GM19397 (cell line): ENCODE data around the gene APOA4.
A peak's percentile ranks its signal among the peaks of the same experiment; 100 is the strongest.

ENCODE experiments used
- ATAC-seq: cut with Tn5 transposase; IDR thresholded peaks from one replicate; pipeline ENCODE4 v1.9.1; 2021; ENCODE audit warnings: mild to moderate bottlenecking, moderate library complexity; ENCODE audit not compliant: unreplicated experiment

Gene APOA4

GRCh38 chr11:116823031-116823843, at the start of gene APOA4:
TSS of gene APOA4 (minus strand) at chr11:116823304. CDS start at chr11:116823191, 113 bp downstream.
- no peak for ATAC-seq

- no peak for ATAC-seq
Observed at GRCh38 chr11:116871248-116871647, 48.1 kb upstream of the APOA4 start.

DNA sequence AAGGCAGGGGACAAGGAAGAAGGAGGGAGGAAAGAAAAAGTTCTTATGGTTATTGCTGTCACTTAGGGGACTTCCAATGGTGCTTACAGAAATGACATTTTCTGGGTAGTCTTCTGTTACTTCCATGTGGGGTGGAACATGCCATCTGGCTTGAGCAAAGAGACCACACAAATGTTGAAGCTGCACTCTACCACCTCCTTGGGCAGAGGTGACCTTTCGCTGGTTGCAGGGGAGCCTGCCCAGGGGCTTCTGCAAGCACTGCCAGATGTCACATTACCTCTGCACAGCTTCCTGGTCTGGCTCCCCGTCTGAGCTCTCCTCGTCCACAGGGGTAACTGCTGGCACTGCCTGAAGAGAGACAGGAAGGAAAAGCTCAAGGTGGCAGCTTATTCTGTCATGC, 47.0 kb upstream of the APOA4 start:
- ATAC-seq = no peak

DNA sequence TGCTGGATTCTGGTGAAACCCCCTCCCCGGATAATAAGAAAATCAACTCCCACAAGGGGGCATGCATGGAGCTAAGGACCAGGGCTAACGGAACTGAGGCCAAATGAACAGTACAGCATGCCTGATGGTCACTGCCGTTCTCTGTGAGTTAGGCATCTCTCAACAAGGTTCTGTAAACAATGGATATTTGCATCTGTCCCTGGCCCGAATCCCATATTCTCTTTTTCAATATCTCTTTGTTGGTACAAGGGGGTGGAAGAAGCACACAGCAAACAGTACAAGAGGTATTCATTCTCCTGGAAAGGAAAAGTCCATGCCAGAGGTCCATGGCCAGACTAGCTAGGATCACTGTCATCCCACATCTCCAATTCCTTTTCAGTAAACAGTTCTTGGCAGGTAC, 46.5 kb upstream of the APOA4 start:
- ATAC-seq = no peak

DNA sequence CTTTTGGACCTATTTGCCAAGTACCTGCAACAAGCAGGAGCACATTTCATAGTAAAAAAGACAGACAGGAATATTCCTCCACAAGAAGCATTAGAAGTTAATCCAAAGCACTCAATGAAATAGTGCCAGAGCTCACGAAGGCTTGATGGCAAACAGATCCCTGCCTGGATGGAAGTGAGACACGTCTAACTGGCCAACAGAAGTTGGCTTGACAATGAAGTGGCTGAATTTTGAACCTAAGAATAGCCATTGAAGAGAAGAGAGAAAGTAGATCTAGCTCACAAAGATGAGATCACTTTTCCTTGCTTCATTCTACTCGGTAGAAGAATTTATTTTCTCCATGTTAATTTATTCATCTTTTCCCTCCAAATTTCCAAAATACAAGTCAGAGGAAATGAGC, 45.0 kb upstream of the APOA4 start:
- ATAC-seq = no peak

DNA sequence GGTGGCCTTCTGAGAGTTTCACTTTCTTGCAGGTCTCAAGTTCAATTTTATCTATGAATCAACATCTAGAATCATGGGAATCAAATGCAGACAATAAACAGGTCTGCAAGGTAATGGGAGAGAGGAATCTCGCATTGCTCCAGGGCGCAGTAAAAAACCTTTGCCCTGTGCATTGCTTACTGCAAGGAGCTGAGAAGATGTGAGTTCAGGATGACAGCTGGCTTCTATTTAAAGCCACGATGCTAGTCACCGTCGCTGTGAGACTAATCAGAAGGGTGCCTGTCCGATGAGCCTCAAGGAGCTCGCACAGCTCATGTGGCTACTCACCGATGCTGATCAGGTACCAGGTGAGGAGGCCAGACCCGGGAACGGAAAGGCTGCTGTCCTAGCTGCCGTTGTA, 44.5 kb upstream of the APOA4 start:
- ATAC-seq = no peak

- ATAC-seq = no peak
Observed at GRCh38 chr11:116866804-116867455, 43.8 kb upstream of the APOA4 start.

GRCh38 chr11:116865696-116866095, 42.6 kb upstream of the APOA4 start:
- no peak for ATAC-seq

GRCh38 chr11:116864531-116864930, 41.4 kb upstream of the APOA4 start:
- no peak for ATAC-seq

- no peak for ATAC-seq
Observed at GRCh38 chr11:116862951-116863350, 39.8 kb upstream of the APOA4 start.

DNA sequence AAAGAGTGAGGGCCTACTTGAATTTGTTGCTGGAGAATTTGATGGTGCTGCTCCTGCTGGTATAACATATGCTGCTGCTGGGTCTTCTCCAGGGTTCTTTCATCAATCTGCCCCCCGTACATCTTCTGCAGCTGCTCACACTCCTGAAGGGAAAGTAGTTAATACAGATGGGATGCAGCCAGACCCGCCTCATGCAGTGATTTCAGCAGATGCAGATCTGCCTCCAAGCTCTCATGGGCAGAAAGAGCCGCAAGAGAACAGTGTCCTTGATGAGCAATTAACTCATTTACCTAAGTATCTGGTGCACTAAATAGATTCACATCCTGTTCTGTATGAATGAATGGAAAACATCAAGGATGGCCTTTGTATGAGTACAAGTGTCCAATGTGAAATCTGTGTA, 39.1 kb upstream of the APOA4 start:
- ATAC-seq = no peak

GRCh38 chr11:116861539-116861938, 38.4 kb upstream of the APOA4 start:
- no peak for ATAC-seq

- ATAC-seq = no peak
Observed at GRCh38 chr11:116860303-116860702, 37.2 kb upstream of the APOA4 start.

DNA sequence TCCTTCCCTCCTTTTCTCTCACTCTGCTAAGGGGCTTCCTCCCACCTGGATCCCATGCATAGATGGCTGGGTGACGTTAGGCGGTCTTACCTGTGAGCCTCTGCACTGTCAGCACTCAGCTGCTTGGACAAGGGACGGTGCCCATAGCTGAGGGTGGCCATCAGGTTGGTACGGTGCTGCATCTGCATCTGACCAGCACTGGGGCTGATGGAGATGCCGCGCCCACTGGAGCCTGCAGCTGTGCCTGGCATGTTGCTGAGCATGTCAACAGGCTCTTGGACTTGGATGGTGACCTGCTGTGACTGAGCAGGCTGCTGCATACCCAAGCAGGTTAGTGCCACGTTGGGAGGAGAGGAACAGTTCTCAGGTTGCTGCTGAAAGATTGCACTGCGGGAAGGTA, 36.1 kb upstream of the APOA4 start:
- no peak for ATAC-seq

DNA sequence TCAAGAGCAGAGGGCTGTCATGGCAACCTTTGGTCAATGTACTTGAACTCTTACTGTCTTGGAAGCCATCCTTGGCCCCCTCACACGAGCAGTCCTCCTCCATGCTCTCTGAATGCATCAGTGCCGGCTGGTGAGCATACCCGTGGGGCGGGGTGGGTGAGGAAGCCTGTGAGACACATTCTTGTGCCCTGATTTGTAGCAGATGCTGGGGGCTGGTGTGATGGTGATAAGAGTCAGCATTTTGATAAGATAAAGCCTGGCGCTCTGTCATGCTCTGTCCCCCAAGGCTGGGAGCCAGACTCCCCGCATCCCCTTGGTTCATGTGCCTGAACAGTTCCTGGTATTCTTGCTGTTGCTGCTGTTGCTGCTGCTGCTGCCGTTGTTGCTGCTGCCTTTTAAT, 34.8 kb upstream of the APOA4 start:
- ATAC-seq = no peak

DNA sequence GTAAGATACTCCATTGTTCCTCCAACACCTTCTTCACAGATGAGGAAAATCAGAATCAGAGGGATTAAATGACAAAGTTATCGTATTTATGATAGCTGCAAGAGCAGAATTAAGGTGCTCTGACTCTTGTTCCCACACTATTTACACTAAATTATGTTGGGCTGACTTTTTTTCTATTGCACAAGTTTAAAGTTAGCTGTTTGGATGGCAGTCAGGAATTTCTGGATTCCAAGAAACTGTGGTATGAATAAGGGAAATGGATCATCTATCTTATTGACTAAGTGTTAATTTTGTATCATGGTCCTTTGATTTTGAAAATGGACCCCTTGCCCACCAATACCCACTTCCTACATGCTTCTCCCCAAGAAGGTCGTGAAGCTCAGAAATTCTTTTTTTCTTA, 34.2 kb upstream of the APOA4 start:
- no peak for ATAC-seq

DNA sequence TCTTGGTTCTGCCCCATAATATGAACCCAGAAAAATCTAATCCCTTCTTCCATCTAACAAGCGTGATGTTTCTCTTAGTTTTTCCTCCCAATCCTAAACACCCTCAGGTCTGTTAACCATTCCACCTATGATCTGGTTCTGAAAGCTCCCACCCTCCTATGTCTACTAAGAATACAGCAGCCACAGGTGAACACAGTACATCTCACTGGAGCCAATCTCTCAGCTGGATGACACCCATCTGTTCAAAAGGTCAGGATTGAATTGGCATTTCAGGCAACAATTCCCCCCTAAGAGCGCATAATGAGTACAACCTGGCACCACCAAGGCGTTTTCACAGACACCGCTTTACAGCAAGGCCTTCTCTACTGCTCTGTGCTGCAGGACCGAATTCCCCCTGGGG, 33.3 kb upstream of the APOA4 start:
- ATAC-seq = no peak

- ATAC-seq = no peak
Observed at GRCh38 chr11:116855413-116855812, 32.3 kb upstream of the APOA4 start.

GRCh38 chr11:116853461-116854073, 30.5 kb upstream of the APOA4 start:
- peak; percentile 86 for ATAC-seq

GRCh38 chr11:116852261-116853031, 29.3 kb upstream of the APOA4 start:
- ATAC-seq = no peak

- no peak for ATAC-seq
Observed at GRCh38 chr11:116851626-116852025, 28.5 kb upstream of the APOA4 start.
